Measurements from ENCODE around the gene CLEC5A. TPM values are rescaled to one million over a fixed set of nuclear protein-coding genes. Genes with fewer than 3 reads are reported as not detected.

The CLEC5A gene
- total RNA-seq, 1 experiment from 2014 or later: not detected

DNA sequence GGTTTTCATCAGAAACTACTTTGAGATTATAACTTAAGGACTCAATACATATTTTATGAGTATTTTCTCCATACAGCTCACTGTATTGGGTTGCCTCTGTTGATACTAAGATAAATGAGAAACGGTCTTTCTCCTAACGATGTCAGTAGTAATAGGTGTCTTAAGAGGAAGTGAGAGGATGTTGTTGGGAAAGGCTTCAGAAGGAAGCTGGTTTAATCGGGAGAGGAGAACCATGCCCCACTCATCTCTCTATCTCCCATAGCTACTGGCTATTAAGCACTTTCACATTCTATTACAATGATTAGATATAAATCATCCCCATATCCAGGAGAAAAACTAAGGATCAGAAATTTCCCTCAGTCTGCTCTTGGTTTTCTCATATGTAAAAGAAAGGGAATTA is 2.0 kb downstream of the CLEC5A start:
- Mint-ChIP-seq H3K27me3 (ENCODE audit: low read depth) (no peaks in the 10 kb centered on the region), H3K9me3 (peaks cover 10 to 14% of the 10 kb centered on the region in 2 experiments), H3K4me3 (no peak overlapping the region), H3K4me1 (no peaks in the 10 kb centered on the region), H3K27ac (no peak overlapping the region), H3K36me3 (ENCODE audit: insufficient read depth in 1 of 3, low read depth in 3 of 3) (peaks cover 0 to 8% (median 0%) of the 10 kb centered on the region in 3 experiments; a peak in 3 of 7 replicates)
- Histone ChIP-seq H3K9me3 (ENCODE audit: control insufficient read depth, low read depth, low read length) (no peaks in the 10 kb centered on the region), H2AFZ (ENCODE audit: low read length) (no peak overlapping the region), H3K79me1 (ENCODE audit: insufficient read depth, low read depth, low read length, poor library complexity, severe bottlenecking) (no peaks in the 10 kb centered on the region), H2BK12ac (ENCODE audit: insufficient read length, low read depth, low read length) (no peak overlapping the region), H3K4ac (ENCODE audit: low read depth, low read length) (no peak overlapping the region), H3K79me2 (ENCODE audit: insufficient read depth, low read length) (no peaks in the 10 kb centered on the region), H4K5ac (ENCODE audit: insufficient read length, low read depth, low read length) (no peak overlapping the region), H2BK120ac (ENCODE audit: low read depth, low read length, poor library complexity, severe bottlenecking) (no peak overlapping the region), H3K4me1 (ENCODE audit: insufficient read depth, low read length) (no peaks in the 10 kb centered on the region), H4K20me1 (ENCODE audit: control insufficient read depth, insufficient read depth, insufficient read length) (no peaks in the 10 kb centered on the region), H3K23ac (ENCODE audit: insufficient read length, low read depth, low read length) (no peak overlapping the region), H2AK5ac (ENCODE audit: insufficient read length, low read length) (no peak overlapping the region), H3K14ac (ENCODE audit: insufficient read depth, low read length) (no peak overlapping the region), H3K23me2 (ENCODE audit: insufficient read length, low read depth, low read length, poor library complexity, severe bottlenecking) (no peaks in the 10 kb centered on the region), H2BK5ac (ENCODE audit: insufficient read length, low read length) (no peak overlapping the region), H3K18ac (ENCODE audit: insufficient read length, low read depth, low read length) (no peak overlapping the region), H4K8ac (replicated peaks; ENCODE audit: insufficient read length, low read depth, low read length) (no peak overlapping the region), H3K56ac (ENCODE audit: insufficient read length, low read depth, low read length) (no peak overlapping the region), H2BK15ac (ENCODE audit: low read depth, low read length) (no peak overlapping the region), H4K91ac (ENCODE audit: insufficient read length, low read depth, low read length) (no peak overlapping the region), H2BK20ac (ENCODE audit: low read depth, low read length, poor library complexity, severe bottlenecking) (no peak overlapping the region), H3K9ac (ENCODE audit: extremely low read depth, insufficient read length, low read length) (no peak overlapping the region), H3T11ph (ENCODE audit: low read length) (no peak overlapping the region), H3K27ac (ENCODE audit: insufficient read length, low read depth, low read length) (no peak overlapping the region), H3K27me3 (ENCODE audit: insufficient read depth, low read length) (no peaks in the 10 kb centered on the region), H3K4me2 (ENCODE audit: insufficient read depth, insufficient read length, low read length) (no peak overlapping the region)
- TF ChIP-seq, protein P1, sequence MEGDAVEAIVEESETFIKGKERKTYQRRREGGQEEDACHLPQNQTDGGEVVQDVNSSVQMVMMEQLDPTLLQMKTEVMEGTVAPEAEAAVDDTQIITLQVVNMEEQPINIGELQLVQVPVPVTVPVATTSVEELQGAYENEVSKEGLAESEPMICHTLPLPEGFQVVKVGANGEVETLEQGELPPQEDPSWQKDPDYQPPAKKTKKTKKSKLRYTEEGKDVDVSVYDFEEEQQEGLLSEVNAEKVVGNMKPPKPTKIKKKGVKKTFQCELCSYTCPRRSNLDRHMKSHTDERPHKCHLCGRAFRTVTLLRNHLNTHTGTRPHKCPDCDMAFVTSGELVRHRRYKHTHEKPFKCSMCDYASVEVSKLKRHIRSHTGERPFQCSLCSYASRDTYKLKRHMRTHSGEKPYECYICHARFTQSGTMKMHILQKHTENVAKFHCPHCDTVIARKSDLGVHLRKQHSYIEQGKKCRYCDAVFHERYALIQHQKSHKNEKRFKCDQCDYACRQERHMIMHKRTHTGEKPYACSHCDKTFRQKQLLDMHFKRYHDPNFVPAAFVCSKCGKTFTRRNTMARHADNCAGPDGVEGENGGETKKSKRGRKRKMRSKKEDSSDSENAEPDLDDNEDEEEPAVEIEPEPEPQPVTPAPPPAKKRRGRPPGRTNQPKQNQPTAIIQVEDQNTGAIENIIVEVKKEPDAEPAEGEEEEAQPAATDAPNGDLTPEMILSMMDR (conservative IDR thresholded peaks at IDR 0.05): no peak
- no peak for DNase-seq
- WGBS (ENCODE audit: extremely low coverage, insufficient read length, low lambda C conversion rate): no CpG with 5 or more reads among the region's 3 CpGs
